ENCODE data around the gene GLT8D1.
A peak's percentile ranks its signal among the peaks of the same experiment; 100 is the strongest.

Gene GLT8D1

DNA sequence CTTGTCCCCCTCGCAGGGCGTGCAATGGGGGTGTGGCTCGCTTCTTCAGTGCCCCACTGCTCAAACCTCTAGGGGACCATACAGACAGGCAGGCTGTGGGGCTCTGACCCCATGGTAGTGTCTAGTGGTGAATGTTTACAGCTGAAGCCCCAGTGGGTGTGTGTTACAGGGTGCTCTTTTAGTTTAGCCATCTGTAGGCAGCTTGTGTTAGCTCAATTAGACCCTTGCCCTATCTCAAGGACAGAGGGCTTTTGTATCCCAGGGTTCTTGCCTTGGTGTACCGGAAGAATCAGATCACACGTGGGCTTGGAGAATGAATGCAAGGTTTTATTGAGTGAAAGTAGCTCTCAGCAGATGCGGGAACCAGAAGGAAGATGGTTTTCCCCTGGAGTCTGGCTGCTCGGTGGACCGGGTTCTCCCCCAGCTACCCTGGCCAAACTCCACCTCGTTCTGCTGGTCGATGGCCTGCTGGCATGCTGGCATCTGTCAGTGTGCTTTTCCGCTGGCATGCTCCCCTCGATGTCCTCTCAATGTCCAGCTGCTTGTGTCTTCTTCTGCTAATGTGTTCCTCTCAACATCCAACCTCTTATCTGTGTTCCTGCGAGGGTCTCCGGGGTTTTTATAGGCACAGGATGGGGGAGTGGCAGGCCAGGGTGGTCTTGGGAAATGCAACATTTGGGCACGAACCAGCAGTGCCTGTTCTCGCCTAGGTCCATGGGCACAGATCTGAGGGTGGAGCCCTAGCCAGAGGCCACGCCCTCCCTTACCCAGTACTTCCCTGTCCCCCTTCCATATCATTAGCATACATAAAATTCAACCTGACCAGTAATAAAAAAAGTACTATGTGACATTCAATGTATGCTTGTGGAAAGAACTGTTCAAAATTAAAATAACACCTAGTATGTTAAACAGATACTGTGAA lies 7.0 kb upstream of the GLT8D1 start:
- DNase-seq (ENCODE audit: low read depth): no peak

DNA sequence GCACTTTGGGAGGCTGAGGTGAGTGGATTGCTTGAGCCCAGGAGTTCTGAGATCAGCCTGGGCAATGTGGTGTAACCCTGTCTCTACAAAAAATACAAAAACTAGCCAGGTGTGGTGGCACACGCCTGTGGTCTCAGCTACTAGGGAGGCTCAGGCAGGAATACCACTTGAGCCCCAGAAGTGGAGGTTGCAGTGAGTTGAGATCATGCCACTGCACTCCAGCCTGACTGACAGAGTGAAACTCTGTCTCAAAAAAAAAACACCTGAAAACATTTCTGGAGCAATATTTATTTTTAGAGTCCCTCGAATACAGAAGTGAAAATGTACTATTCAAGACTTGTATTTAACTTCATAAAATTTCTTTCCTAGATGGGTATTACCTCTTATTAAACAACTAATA lies 4.9 kb upstream of the GLT8D1 start:
- DNase-seq (ENCODE audit: low read depth): no peak

DNA sequence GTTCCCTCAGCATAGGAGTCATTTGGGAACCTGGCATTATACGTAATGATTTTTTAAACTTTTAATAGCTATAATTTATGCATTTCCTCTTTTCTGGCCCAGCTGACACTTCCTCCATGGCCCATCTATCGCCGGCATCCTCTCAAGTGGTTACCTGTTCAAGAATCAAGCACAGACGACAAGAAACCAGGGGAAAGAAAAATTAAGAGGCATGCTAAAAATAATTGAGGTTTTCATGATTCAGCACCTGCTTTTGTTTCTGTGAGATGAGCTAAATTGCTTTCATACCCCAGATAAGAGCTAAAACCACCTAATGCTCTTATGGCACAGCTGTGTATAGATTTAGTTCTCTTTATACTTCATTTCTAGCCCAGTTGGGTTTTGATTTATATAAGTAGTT lies 2.0 kb upstream of the GLT8D1 start:
- DNase-seq (ENCODE audit: low read depth): no peak

DNA sequence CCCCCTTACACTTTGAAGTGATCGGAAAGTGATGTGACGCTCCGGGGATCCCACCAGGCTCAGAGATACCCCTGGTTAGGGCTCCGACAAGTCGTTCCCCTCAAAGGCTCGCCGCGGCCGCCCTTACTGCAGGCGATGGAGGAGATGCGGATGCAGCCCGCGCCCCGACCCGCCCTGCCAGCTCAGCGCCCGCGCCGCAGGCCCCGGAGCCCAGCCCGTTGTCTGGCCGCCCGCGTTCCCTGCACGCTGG lies 228 bp downstream of the GLT8D1 start:
- no peak for DNase-seq (ENCODE audit: low read depth)

DNA sequence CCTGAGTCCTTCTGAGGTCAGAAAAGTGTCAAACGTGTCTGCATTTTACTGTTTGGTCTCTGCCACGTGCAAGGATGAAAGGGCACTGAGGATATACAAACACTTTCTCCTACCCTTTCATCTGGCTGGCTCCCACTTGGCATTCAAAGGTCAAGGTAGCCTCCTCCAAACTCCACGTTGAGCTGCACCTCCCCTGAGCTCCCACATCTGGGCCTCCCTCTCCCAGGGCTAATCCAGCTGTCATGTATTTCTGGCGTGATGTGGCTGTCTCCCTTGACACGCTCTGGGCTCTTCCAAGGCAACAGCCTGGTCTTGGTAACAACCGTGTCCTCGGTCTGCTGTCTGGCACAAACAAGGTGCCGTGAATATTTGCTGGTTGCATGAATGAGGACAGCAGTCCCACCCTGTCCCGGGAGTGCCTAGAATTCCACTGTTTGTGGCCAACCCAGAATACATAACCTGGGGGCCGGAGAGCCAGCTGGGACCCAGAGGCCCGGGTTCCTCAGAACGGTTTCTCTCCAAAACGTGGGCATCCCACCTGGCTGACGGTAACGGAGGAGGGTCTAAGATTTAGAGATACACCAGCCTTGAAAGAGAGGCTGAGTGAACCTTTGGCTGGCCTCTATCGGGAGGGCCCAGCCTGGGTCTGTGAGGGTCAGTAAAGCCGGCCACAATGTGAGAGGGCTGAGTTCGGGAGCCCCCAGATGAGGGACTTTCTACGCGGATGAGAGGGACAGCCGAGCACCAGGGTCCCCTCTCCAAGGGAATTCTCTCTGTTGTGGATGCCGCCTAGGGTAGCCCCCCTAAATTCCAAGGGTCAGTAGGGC lies 767 bp downstream of the GLT8D1 start:
- no peak for DNase-seq (ENCODE audit: low read depth)

GRCh38 chr3:52703341-52703740 lies 2.2 kb downstream of the GLT8D1 start:
- DNase-seq (ENCODE audit: low read depth): no peak

GRCh38 chr3:52697632-52697965 lies 8.0 kb downstream of the GLT8D1 start:
- DNase-seq (ENCODE audit: low read depth): no peak

DNA sequence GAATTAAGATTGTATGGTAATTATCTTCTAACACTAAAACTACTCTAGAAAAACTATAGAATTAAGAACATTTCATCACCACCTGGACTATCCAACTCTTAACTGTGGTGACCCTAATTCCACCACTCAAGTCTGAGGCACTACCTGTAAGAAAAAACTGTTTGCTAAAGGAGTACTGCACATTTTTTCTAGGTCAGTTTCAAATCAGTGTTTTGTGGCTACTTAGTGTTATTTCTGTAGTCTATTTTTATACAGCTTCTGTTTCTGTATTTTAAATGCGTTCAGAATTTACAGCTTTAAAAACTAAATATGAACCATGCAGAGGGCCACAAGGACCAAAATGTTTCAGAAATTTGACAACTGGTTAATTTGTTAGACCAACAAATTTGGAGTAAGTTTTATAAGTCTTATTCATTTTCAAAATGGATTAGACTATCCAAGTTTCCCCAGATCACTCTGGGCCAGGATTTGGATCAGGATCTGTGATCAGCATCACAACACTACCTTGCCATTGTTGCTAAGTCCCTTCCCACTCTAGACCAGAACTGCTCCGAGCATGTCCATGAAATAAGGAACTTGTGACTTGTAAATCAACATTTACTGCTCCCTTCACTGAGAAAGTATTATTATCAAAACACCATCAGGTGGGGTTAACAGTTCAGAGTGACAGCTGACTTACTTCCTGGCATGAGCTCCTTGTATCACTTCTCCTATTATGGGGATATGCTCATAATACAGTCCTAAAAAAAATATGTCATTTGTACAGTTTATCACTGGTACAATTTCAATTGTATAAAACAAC lies 8.6 kb downstream of the GLT8D1 start:
- no peak for DNase-seq (ENCODE audit: low read depth)

DNA sequence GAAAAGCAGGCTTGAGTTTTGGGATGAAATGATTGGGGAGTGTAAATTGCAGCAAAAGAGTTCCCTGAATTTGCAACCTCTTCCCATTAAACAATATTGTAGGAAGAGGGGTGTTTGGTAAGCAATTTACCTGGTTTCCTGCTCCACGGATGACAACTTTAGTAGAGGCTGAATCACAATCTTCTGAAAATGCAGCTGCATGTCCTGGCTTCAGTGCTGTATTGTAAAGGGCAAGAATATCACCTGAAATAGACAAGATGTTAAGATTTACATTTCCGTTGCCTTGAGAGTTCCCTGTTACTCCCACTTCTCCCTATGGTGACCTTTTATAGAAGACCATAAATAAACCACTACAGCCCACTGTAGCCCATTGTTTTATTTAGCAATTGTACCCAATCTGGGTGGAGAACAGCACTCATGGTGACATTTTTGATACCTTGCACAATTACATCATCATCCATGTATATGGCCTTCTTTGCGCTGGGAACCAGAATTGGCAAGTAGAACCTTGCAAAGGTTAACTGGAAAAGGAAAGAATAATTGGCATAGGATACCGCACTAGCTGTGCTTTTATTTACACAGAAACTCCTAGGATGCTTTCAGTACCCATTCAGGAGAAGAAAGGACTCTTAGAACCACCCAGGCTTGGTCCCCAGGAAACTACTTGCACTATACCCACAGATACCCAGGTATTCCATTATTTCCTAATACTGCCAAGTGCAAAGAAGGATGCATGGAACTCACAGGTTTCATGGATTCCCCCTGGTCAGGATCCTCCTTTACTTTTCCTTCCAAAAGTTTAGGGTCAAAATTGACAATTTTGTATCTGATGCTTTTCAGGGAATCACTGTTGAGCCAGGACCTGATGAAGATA lies 9.6 kb downstream of the GLT8D1 start:
- no peak for DNase-seq (ENCODE audit: low read depth)

GRCh38 chr3:52694528-52695189 lies 10.9 kb downstream of the GLT8D1 start:
- DNase-seq (ENCODE audit: low read depth): no peak

DNA sequence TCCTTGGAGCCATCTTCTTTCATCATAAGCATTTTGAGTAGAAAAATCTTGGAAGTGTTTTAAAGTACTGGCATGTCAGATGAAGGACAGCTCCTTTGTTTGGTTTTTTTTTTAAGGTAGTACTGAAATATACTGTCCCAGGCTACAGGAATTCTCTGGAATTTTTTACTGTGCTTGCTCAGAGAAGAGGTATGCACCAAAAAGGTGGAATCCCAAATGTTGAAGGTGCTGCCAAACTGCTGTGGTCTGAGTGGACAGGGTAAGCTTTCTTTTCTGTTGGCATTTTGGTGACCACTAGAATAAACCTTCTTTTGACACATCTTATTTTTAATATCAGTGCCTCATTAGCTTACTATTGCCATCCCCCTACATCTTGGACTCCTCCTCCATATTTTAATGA lies 12.5 kb downstream of the GLT8D1 start:
- DNase-seq (ENCODE audit: low read depth): no peak

GRCh38 chr3:52690560-52690959 lies 15.0 kb downstream of the GLT8D1 start:
- DNase-seq (ENCODE audit: low read depth): no peak

DNA sequence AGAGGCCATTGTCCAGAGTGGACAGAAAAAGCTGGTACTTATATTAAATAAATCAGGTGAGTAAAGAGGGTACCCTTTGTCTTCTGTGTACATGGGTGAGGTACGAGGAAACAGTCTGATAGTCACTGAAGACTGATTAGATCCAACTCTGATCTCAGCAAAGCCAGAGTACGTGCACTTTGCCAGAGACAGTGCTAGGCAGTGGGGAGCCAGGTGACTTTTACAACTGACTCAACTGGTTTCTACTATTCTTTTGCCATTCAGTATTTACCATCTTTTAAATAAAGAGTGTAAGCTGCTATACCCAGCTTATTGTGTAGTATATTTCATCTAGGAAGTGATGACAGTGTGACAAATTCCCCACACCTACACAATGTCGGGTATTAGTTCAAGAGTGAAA lies 16.4 kb downstream of the GLT8D1 start:
- no peak for DNase-seq (ENCODE audit: low read depth)

DNA sequence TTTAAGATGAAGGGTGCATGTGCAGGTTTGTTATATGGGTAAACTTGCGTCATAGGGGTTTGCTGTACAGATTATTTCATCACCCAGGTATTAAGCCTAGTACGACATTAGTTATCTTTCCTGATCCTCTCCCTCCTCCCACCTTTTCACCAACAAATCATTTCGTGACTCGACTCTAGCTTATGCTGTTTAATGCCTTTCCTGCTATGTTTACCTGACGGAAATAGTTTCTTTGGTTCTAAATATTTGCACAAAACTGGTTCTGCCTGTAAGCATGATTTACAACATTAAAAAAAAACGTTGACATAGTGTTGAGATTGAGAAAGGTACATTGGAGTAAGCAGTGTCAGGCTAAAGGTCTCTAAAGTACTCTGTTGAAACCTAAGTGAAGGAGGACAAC lies 17.3 kb downstream of the GLT8D1 start:
- no peak for DNase-seq (ENCODE audit: low read depth)

DNA sequence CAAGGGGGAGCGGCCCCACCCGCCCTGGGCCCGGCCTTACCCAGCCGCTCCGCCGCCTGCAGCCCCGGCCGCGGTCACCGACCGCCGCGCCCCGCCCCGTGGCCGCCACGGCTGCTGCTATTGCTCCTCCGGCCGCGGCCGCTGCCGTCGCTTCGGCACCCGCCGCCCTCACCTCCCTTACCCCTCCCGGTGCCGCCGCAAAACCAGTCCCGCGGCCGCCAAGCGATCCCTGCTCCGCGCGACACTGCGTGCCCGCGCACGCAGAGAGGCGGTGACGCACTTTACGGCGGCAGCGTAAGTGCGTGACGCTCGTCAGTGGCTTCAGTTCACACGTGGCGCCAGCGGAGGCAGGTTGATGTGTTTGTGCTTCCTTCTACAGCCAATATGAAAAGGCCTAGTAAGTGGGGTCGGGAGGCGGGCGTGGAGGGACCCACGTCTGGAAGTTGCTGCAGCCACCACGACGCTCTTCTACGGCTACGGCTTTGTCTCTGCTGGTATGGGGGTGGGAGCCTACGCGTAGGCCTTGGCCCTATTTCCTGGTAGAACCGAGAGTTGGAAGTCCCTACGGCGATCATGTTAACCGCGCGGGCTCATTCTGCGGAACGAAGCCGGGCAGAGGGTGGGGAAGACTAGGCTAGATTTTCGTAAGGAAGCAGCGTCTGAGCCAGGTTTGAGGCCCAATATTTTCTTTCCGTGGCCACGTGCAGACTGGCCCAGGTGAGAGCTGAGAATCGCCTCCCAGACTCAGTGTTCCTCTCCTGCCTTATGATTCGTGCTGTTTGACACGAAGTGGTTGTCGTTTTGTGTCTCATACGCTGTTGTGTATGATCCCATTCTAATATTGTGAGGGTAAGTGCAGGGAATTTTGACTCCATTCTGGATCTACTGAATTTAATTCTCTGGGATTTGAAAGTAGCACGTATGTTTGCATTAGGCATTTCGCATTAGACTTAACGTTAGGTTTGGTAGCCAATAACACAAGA lies 19.6 kb downstream of the GLT8D1 start, which contains the start of the genes GNL3 and PBRM1:
TSS of gene GNL3 (plus strand) at position 324 of the 983 bp plus-strand sequence. CDS start at position 385, 61 bp downstream.
TSS of gene PBRM1 (minus strand) at position 205 of the 983 bp plus-strand sequence.
- peak; percentile 93 for DNase-seq (ENCODE audit: low read depth)

- no peak for DNase-seq (ENCODE audit: low read depth)
Measured at GRCh38 chr3:52685285-52685708, 20.3 kb downstream of the GLT8D1 start.

DNA sequence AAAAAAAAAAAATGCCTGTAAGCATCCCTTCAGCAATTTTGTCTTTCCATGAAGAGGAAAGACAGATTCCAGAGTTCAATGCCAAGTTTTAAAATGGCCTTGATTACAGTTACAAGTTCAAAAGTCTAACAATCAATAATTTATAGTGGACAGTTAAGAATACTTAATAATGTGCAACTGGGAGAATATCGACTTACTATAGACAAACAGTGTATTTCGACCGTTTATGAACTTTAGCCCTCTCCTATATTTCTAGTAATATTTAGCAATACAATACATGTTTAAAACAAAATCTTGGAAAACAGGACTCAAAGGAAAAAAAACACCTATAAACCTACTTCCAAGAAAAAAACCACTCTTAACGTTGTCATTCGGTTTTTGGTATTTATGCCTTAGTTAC lies 21.4 kb downstream of the GLT8D1 start:
- no peak for DNase-seq (ENCODE audit: low read depth)

DNA sequence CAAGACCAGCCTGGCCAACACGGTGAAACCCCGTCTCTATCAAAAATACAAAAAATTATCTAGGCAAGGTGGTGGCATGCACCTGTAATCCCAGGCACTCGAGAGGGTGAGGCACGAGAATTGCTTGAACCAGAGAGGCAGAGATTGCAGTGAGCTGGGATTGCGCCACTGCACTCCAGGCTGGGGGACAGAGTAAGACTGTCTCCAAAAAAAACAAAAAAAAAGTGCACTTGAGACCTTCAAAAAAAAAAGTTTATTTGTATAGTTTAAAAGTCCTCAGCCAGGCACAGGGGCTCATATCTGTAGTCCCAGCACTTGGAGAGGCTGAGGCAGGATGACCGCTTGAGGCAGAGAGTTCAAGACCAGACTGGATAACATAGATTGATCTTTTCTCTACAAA lies 22.0 kb downstream of the GLT8D1 start:
- no peak for DNase-seq (ENCODE audit: low read depth)

DNA sequence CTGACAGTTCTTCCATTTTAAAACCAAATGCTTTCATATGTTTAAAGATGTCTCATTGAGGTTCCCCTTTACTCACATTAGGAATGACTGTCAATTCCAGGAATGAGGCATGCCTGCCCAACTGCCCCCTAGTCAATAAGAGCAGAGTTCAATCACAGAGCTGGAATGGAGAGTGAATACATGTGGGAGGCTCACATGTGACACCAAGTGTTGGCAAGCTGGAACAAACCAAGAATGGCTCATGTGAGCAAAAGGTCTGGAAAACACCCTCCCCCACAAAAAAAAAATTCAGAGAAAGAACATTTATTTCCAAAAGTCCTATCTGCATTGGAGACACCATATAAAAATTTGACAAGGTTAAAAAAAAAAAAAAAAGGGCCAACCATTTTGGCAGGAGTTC lies 23.6 kb downstream of the GLT8D1 start:
- peak; percentile 92 for DNase-seq (ENCODE audit: low read depth)

DNA sequence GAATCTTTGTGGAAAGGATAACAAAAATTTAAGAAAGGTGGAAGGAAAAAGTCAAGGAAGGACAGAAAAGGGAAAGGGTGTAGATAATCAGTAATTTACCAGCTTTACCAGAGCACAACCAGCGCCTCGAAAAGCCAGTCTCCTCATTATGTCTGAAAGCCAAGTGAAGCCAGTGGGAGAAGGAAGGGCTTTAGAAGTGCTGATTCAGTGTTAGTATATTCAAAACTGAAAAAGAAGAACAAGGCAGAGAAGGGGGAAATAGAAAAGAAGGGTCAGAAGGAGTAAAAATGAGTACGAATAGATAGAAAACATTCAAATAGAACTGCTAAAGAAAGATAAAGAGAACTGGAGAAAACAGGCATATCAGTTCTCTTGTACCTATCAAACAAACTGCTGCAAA lies 24.0 kb downstream of the GLT8D1 start:
- no peak for DNase-seq (ENCODE audit: low read depth)
